DND-41 (cell line): ENCODE data around the gene KCNG1.

ENCODE experiments used
- ATAC-seq: fragments of 200-7000 bp; cut with Tn5 transposase; 3 replicates; pipeline ENCODE4 v1.9.1; 2021; ENCODE audit warnings: low read depth; ENCODE audit not compliant: insufficient read depth
- DNase-seq: peaks from one replicate; pipeline ENCODE4 v3.0.0-alpha.2; 2020
- H2AFZ ChIP-seq: 2 replicates; pipeline ENCODE4 v1.6.0; 2012; ENCODE audit warnings: low read depth, low read length
- H3K27ac ChIP-seq: 2 replicates; pipeline ENCODE4 v1.5.1; 2012; ENCODE audit warnings: low read length, inconsistent platforms
- H3K27me3 ChIP-seq: fragments of 200-600 bp; sonication (generic); 2 replicates; pipeline ENCODE4 v1.6.0; 2012; ENCODE audit warnings: low read length, mild to moderate bottlenecking, inconsistent platforms; ENCODE audit not compliant: insufficient read depth, poor library complexity
- H3K36me3 ChIP-seq: 2 replicates; pipeline ENCODE4 v1.5.1; 2012; ENCODE audit warnings: low read length, inconsistent platforms; ENCODE audit not compliant: insufficient read depth
- H3K4me1 ChIP-seq: 2 replicates; pipeline ENCODE4 v1.5.1; 2012; ENCODE audit warnings: mild to moderate bottlenecking, low read length; ENCODE audit not compliant: insufficient read depth
- H3K4me2 ChIP-seq: 2 replicates; pipeline ENCODE4 v1.6.0; 2012; ENCODE audit warnings: mild to moderate bottlenecking, moderate library complexity, low read length, inconsistent platforms; ENCODE audit not compliant: insufficient read depth
- H3K4me3 ChIP-seq, 2 experiments: fragments of 200-600 bp in 1 of 2; shearing (Covaris generic) in 1 of 2; 2 replicates each; pipeline ENCODE4 v1.5.1; 2012 to 2016; ENCODE audit warnings: inconsistent platforms in 2 of 2, low read length in 2 of 2, mild to moderate bottlenecking in 2 of 2, low read depth in 1 of 2, moderate library complexity in 1 of 2
- H3K79me2 ChIP-seq: 2 replicates; pipeline ENCODE4 v1.6.0; 2012; ENCODE audit warnings: low read length, inconsistent platforms; ENCODE audit not compliant: insufficient read depth
- H3K9ac ChIP-seq: 2 replicates; pipeline ENCODE4 v1.6.0; 2012; ENCODE audit warnings: low read depth, mild to moderate bottlenecking, inconsistent platforms, low read length, moderate library complexity
- H3K9me3 ChIP-seq: 2 replicates; pipeline ENCODE4 v1.5.1; 2012; ENCODE audit warnings: low read length, moderate library complexity, mild to moderate bottlenecking, inconsistent platforms; ENCODE audit not compliant: insufficient read depth, severe bottlenecking
- H4K20me1 ChIP-seq: 2 replicates; pipeline ENCODE4 v1.6.0; 2012; ENCODE audit warnings: low read length; ENCODE audit not compliant: insufficient read depth
- CTCF ChIP-seq: IDR thresholded peaks from 2 replicates; pipeline ENCODE4 v1.5.1; 2012; ENCODE audit warnings: borderline replicate concordance, low read length, moderate library complexity, mild to moderate bottlenecking; ENCODE audit not compliant: poor library complexity, severe bottlenecking; ENCODE audit errors: extremely low read depth
- EZH2 ChIP-seq: IDR thresholded peaks from 3 replicates; pipeline ENCODE4 v1.6.1; 2012; ENCODE audit warnings: borderline replicate concordance, low read depth, mild to moderate bottlenecking, moderate library complexity, low read length, inconsistent platforms; ENCODE audit not compliant: severe bottlenecking

The KCNG1 gene

GRCh38 chr20:50995506-50995905 lies 27.4 kb downstream of the KCNG1 start:
- Histone ChIP-seq H3K4me3 (no peak overlapping the region), H4K20me1 (peaks cover 5% of the 10 kb centered on the region; the same call in 1 of the 2 replicates), H3K9ac (no peak overlapping the region), H3K79me2 (no peaks in the 10 kb centered on the region), H2AFZ (no peak overlapping the region), H3K4me2 (no peak overlapping the region), H3K4me1 (no peaks in the 10 kb centered on the region), H3K27me3 (peaks cover 28% of the 10 kb centered on the region), H3K9me3 (no peaks in the 10 kb centered on the region), H3K27ac (no peak overlapping the region), H3K36me3 (no peaks in the 10 kb centered on the region)
- DNase-seq (no peak), ATAC-seq (no peak)
- TF ChIP-seq EZH2 = no peak
- no peak for TF ChIP-seq CTCF

GRCh38 chr20:50993876-50994275 lies 29.0 kb downstream of the KCNG1 start:
- TF ChIP-seq CTCF (no peak), EZH2 (no peak)
- Histone ChIP-seq H3K4me2 (no peak overlapping the region), H3K27me3 (peaks cover 12% of the 10 kb centered on the region), H3K9ac (no peak overlapping the region), H3K79me2 (no peaks in the 10 kb centered on the region), H3K36me3 (no peaks in the 10 kb centered on the region), H2AFZ (no peak overlapping the region), H3K9me3 (no peaks in the 10 kb centered on the region), H3K27ac (no peak overlapping the region), H3K4me1 (no peaks in the 10 kb centered on the region), H3K4me3 (no peak overlapping the region), H4K20me1 (0 out of 2 replicates have a peak, but pooled peaks cover 2% of the 10 kb centered on the region)
- ATAC-seq (no peak), DNase-seq (no peak)

GRCh38 chr20:50992733-50993457 lies 30.0 kb downstream of the KCNG1 start:
- H2AFZ ChIP-seq = no peak overlapping the region
- TF ChIP-seq CTCF (peak; percentile 81), EZH2 (no peak)
- no peak overlapping the region for H3K4me3 ChIP-seq
- H3K9me3 ChIP-seq = no peaks in the 10 kb centered on the region
- H3K79me2 ChIP-seq = no peaks in the 10 kb centered on the region
- 0 out of 2 replicates have a peak, but pooled peaks cover 2% of the 10 kb centered on the region for H4K20me1 ChIP-seq
- H3K4me2 ChIP-seq = no peak overlapping the region
- peak; percentile 86 for ATAC-seq
- DNase-seq = peak; percentile 53
- no peak overlapping the region for H3K9ac ChIP-seq
- H3K27me3 ChIP-seq = peaks cover 9% of the 10 kb centered on the region
- no peak overlapping the region for H3K27ac ChIP-seq
- no peaks in the 10 kb centered on the region for H3K4me1 ChIP-seq
- no peaks in the 10 kb centered on the region for H3K36me3 ChIP-seq
